AG04450 (cell line): ENCODE measurements around the gene GNG13. TPM values are rescaled to one million over a fixed set of nuclear protein-coding genes. Genes with fewer than 3 reads are reported as not detected.

Experiments
- CTCF ChIA-PET: fragments of 300-600, 350-600 bp; formaldehyde crosslinking; extraction: SDS; loops from one replicate; lab custom pipeline; 2022; ENCODE audit warnings: antibody characterized with exemption, inconsistent platforms; lab: Charles Lee
- POLR2A ChIA-PET: fragments of 350-600 bp; formaldehyde crosslinking; extraction: SDS; loops from one replicate; lab custom pipeline; 2021; ENCODE audit warnings: antibody characterized with exemption, inconsistent platforms; lab: Yijun Ruan, JAX
- DNase-seq: peaks from one replicate; pipeline ENCODE4 v3.0.0-alpha.2; 2011; ENCODE audit warnings: low read depth, low spot score
- H3K27ac ChIP-seq: one replicate; pipeline ENCODE4 v1.5.1; 2012; ENCODE audit warnings: low read depth, low read length, control low read depth
- H3K27me3 ChIP-seq: one replicate; pipeline ENCODE4 v1.6.0; 2012; ENCODE audit warnings: low read length; ENCODE audit not compliant: control insufficient read depth, insufficient read depth
- H3K4me3 ChIP-seq: 2 replicates; pipeline ENCODE4 v1.5.1; 2011; ENCODE audit warnings: mild to moderate bottlenecking, low read depth, low read length, control low read depth
- H3K9me3 ChIP-seq: 2 replicates; pipeline ENCODE4 v1.5.1; 2012; ENCODE audit warnings: low read length; ENCODE audit not compliant: control insufficient read depth, insufficient read depth
- CTCF ChIP-seq: IDR thresholded peaks from 2 replicates; pipeline ENCODE4 v1.5.1; 2011; ENCODE audit warnings: low read depth, low read length, control low read depth, inconsistent platforms
- polyA plus RNA-seq: library from polyadenylated mRNA; depleted of rRNA; stranded (reverse); fragments of >200 nt; gene quantifications from 2 replicates; pipeline ENCODE4 v1.2.3, GENCODE V29; 2011

Gene GNG13
- polyA plus RNA-seq, 1 experiment = not detected

DNA sequence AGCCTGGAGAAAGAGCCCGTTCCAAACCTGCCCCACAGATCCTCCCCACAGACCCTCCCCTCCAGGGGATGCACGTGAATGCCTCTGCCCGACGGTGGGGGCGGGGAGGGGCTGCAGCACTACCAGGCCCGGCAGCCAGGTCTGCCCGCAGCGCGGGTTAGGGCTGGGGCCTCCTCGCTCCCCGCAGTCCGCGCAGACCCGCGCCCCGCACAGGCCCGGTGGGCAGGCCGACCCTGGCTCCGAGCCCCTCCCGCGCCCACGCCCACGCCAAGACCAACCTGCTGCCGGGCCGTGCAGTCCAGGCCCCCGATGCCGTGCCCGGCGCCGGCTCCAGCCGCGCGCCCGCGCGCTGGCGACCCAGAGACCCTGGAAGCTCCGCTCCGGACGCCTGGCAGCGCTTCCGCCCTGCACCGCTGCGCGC is 12.5 kb downstream of the GNG13 start, which contains the start of gene RPUSD1:
RPUSD1 (minus strand) TSS at position 404 of the 421 bp plus-strand sequence. CDS start 644 bp downstream, outside the sequence.
- CTCF ChIA-PET = interaction anchor here (0.8 kb wide), 1 partner anchor 72 kb away, joined by 3 read pairs; no protein-coding TSS in a partner anchor
- TF ChIP-seq CTCF = no peak
- no peaks in the 10 kb centered on the region for H3K27me3 ChIP-seq
- peak within 1 kb of the TSS; percentile 86 for H3K4me3 ChIP-seq
- no peak within 1 kb of the TSS for H3K27ac ChIP-seq
- H3K9me3 ChIP-seq = no peaks in the 10 kb centered on the region; the same call in 1 of the 2 replicates
- no peak for DNase-seq
- POLR2A ChIA-PET = interaction anchor here (0.6 to 1.6 kb wide), 8 partner anchors 13 to 182 kb away, joined by 3 to 5 read pairs (median 4); partner anchors contain the start of genes ANTKMT, GNG13 and METTL26

DNA sequence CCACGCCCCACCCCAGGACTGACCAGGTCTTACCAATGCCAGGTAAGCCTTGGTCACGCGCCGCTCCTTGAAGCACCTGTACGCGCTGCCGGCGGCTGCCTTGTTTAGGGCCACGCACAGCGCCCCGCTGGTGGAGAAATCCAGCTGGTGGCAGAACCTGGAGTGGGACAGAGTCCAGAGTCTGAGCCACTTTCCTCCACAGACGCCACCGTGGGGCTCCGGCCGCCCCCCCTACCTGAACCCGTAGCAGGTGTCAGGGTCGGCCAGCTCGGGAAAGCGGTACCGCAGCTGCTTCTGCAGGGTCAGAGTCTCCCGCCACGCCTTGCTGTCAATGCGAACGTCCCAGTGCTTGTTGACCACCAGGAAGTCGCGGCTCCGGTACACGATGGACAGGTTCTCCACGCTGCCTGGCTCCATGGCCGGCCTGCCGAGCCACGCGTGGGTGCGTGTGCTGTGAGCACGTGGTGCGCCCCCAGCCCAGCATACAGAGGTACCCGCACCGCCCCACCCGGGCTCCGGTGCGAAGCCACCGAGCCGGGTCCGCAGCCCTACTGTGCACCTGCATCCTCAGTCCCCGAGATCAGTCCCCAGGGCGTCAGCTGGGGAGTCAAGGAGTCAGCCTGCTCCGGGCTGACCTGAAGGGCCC is 13.1 kb downstream of the GNG13 start:
- no peaks in the 10 kb centered on the region; the same call in 1 of the 2 replicates for H3K9me3 ChIP-seq
- H3K27ac ChIP-seq = no peak overlapping the region
- no peak for DNase-seq
- no peaks in the 10 kb centered on the region for H3K27me3 ChIP-seq
- POLR2A ChIA-PET = interaction anchor here (1.6 kb wide), 1 partner anchor 67 kb away, joined by 5 read pairs; no protein-coding TSS in a partner anchor
- H3K4me3 ChIP-seq = peak overlapping the region; percentile 86
- TF ChIP-seq CTCF = no peak
- CTCF ChIA-PET = interaction anchor here (3.6 kb wide), 1 partner anchor 76 kb away, joined by 29 read pairs; no protein-coding TSS in a partner anchor

GRCh38 chr16:785563-786535 is 14.7 kb downstream of the GNG13 start:
- no peak overlapping the region; the same call in 1 of the 2 replicates for H3K4me3 ChIP-seq
- peak; percentile 51 for TF ChIP-seq CTCF
- DNase-seq = no peak
- H3K27me3 ChIP-seq = no peaks in the 10 kb centered on the region
- H3K27ac ChIP-seq = no peak overlapping the region
- CTCF ChIA-PET = interaction anchor here (0.5 to 3.6 kb wide), 7 partner anchors 44 to 317 kb away, joined by 3 to 29 read pairs (median 3); partner anchors contain the start of gene CIAO3
- POLR2A ChIA-PET = interaction anchor here (0.8 kb wide), 1 partner anchor 76 kb away, joined by 4 read pairs; no protein-coding TSS in a partner anchor
- no peaks in the 10 kb centered on the region; the same call in 1 of the 2 replicates for H3K9me3 ChIP-seq

DNA sequence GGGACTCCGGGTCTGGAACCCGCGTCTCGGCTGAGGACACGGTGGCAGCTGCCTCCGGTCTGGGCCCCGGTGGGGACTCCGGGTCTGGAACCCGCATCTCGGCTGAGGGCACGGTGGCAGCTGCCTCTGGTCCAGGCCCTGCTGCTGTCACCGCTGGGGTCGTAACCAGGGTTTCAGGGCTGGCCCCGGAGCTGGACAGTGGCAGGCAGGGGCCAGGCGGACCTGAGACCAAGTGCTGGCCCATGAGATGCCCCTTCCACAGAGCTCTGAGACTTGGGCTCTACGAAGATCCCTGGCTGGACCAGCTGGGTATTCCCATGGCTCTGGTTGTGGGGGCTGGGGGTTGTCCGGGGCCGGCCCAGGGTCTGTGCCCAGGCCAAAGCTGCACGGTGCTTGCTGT is 16.1 kb downstream of the GNG13 start:
- no peak overlapping the region for H3K4me3 ChIP-seq
- no peak for DNase-seq
- H3K9me3 ChIP-seq = no peaks in the 10 kb centered on the region; the same call in 1 of the 2 replicates
- no peak for TF ChIP-seq CTCF
- POLR2A ChIA-PET = no interaction called here
- H3K27me3 ChIP-seq = no peaks in the 10 kb centered on the region
- CTCF ChIA-PET = interaction anchor here (0.8 to 3.6 kb wide), 4 partner anchors 43 to 319 kb away, joined by 3 to 29 read pairs (median 3); partner anchors contain the start of gene CIAO3
- H3K27ac ChIP-seq = no peak overlapping the region
